ENCODE results near the gene KIF6. TPM values are rescaled to one million over a fixed set of nuclear protein-coding genes. Genes with fewer than 3 reads are reported as not detected.

The KIF6 gene
- total RNA-seq, 4 donors from 2014 or later = not detected

DNA sequence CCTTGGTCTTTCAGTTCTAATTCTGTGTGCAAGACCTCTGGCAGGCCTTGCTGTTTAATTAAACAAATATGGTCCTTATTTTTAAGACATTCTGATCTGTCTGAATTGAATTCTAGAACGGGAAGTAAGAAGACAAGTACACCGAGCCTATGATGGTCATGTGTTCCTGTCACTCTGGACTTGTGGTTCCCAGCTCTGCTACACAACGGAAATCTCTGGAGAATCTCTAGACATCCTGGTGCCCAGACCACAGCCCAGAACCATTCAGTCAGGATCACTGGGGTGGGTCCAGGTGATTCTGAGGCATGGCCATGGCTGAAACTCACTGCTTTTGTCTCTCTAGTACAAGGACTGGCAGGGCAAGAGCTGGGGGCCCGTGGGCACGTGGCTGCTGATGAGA lies 386.8 kb downstream of the KIF6 start:
- TF ChIP-seq, protein P1, sequence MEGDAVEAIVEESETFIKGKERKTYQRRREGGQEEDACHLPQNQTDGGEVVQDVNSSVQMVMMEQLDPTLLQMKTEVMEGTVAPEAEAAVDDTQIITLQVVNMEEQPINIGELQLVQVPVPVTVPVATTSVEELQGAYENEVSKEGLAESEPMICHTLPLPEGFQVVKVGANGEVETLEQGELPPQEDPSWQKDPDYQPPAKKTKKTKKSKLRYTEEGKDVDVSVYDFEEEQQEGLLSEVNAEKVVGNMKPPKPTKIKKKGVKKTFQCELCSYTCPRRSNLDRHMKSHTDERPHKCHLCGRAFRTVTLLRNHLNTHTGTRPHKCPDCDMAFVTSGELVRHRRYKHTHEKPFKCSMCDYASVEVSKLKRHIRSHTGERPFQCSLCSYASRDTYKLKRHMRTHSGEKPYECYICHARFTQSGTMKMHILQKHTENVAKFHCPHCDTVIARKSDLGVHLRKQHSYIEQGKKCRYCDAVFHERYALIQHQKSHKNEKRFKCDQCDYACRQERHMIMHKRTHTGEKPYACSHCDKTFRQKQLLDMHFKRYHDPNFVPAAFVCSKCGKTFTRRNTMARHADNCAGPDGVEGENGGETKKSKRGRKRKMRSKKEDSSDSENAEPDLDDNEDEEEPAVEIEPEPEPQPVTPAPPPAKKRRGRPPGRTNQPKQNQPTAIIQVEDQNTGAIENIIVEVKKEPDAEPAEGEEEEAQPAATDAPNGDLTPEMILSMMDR (IDR thresholded peaks at IDR 0.05 in 4 of 5, conservative IDR thresholded peaks at IDR 0.05 in 1 of 5) = no peak
- TF ChIP-seq POLR2A (IDR thresholded peaks at IDR 0.05) = no peak

DNA sequence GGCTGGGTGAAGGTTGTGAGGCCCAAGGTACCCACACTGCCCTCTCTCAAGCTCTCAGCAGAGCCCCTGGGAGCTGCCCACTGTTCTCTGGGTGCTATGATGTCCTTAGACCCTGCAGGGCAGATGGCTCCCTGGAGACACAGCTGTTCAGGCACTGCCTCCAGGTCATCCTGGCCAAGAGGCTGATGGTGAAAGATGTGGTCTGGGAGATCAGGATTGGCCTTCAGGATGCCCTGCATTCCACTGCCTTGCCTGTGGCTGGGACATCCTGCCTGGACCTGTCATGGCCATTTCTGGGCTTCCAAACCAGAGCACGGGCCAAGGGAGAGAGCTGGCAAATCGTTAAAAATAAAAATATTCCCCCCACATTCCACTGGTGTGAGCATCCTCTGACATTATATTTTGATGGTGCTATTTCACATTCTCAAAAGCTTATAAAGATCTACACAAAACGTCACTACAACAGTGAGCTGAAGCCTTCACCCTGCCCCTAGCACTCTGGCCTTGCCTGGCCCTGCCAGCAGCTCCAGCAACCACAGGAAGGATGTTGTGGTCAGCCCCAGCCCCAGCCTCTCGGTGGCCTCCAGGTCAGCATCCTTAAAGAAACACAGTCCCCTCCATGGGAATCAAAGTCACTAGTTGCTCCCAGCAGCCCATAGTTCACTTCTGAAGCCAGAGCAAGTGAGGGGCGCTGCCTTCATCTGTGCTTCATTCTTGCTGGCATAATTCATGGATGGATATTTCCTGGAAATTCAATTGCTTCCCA lies 389.2 kb downstream of the KIF6 start:
- no peak for ATAC-seq
- Histone ChIP-seq H3K4me1 (no peaks in the 10 kb centered on the region), H3K36me3 (no peaks in the 10 kb centered on the region), H3K4me3 (no peak overlapping the region), H3K9me3 (no peaks in the 10 kb centered on the region), H3K27me3 (no peaks in the 10 kb centered on the region), H3K27ac (no peak overlapping the region)
- DNase-seq = no peak
- intact Hi-C loops (cut with DNase I; ENCODE audit: low total_unique reads) = no loop called here
- no peak for TF ChIP-seq POLR2A (IDR thresholded peaks at IDR 0.05)
- TF ChIP-seq, protein P1 (IDR thresholded peaks at IDR 0.05 in 4 of 5, conservative IDR thresholded peaks at IDR 0.05 in 1 of 5) = no peak
- in situ Hi-C loops (cut with MboI; ENCODE audit: low sequenced_read_pairs in 4 of 4) = no loop called here

More for the DNA sequence above, 386.8 kb downstream of the KIF6 start:
- Histone ChIP-seq H3K9me3 (no peaks in the 10 kb centered on the region), H3K27me3 (no peaks in the 10 kb centered on the region), H3K4me3 (no peak overlapping the region), H3K4me1 (no peaks in the 10 kb centered on the region), H3K36me3 (no peaks in the 10 kb centered on the region), H3K27ac (no peak overlapping the region)
- intact Hi-C loops (cut with DNase I; ENCODE audit: low total_unique reads) = no loop called here
- DNase-seq (no peak), ATAC-seq (no peak)
- in situ Hi-C loops (cut with MboI; ENCODE audit: low sequenced_read_pairs in 4 of 4) = no loop called here

DNA sequence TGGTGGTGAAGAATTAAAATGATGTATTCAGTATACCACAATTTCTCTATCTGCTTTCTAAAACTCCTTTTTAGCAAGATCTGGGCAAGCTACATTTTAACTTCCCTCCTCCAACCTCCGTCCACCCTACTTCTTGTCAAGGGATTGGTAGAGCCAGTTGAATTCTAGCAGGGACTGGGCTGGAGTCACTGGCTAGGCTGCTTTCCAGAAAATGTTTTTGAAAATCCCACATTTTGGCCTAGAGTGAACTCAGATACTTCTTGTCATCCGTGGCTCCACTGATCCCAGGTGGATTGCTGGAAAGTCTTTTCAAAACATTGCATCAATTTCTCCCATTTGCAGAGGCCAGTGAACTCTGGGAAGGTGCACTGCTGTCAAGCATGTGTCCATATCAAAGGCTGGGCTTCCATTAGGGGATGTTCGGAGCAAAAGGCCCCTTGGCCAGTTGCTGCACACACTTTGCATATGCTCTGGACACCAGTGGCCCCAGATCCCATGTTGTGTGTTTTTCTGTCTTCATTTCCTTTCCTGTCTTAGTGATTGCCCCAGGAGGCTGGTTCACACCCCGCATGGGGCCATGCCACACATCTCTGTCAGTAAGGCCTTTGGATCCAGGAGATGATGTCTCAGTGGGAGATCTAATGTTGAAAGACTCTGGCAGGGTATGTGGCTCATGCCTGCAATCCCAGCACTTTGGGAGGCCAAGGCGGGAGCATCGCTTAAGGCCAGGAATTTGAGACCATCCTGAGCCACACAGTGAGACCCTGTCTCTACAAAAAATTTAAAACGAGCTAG lies 391.4 kb downstream of the KIF6 start:
- DNase-seq (no peak), ATAC-seq (no peak)
- intact Hi-C loops (cut with DNase I; ENCODE audit: low total_unique reads) (no loop called here), in situ Hi-C loops (cut with MboI; ENCODE audit: low sequenced_read_pairs in 4 of 4) (no loop called here)
- Histone ChIP-seq H3K27ac (no peak overlapping the region), H3K27me3 (no peaks in the 10 kb centered on the region), H3K36me3 (no peaks in the 10 kb centered on the region), H3K4me1 (no peaks in the 10 kb centered on the region), H3K9me3 (no peaks in the 10 kb centered on the region), H3K4me3 (no peak overlapping the region)
- TF ChIP-seq, protein P1 (IDR thresholded peaks at IDR 0.05 in 4 of 5, conservative IDR thresholded peaks at IDR 0.05 in 1 of 5) = no peak
- TF ChIP-seq POLR2A (IDR thresholded peaks at IDR 0.05) = no peak

DNA sequence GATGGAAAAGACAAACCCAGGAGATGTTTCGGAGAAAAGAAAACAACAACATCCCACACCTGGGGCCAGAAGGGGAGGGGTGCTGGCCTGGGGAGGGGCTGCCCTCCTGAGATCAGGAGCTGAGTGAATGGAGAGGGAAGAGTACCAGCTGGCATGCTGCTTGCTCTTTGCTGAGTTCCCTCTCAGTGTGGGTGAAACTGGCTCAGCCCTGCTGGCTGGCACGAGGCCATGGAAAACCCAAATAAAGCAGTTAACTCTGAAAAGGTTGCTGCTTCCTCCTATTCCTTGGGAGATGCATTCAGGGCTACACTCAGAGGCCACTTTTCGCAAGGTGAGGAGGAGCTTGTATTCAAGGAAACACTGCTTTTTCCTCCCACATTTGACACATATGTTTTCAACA lies 394.7 kb downstream of the KIF6 start:
- DNase-seq (no peak), ATAC-seq (no peak)
- H3K4me1 ChIP-seq = no peaks in the 10 kb centered on the region
- intact Hi-C loops (cut with DNase I; ENCODE audit: low total_unique reads) (no loop called here), in situ Hi-C loops (cut with MboI; ENCODE audit: low sequenced_read_pairs in 4 of 4) (no loop called here)
- H3K4me3 ChIP-seq = no peak overlapping the region
- no peak overlapping the region for H3K27ac ChIP-seq
- TF ChIP-seq, protein P1 (IDR thresholded peaks at IDR 0.05 in 4 of 5, conservative IDR thresholded peaks at IDR 0.05 in 1 of 5) = no peak
- no peak for TF ChIP-seq POLR2A (IDR thresholded peaks at IDR 0.05)
- H3K9me3 ChIP-seq = no peaks in the 10 kb centered on the region
- peaks cover 0 to 2% (median 0%) of the 10 kb centered on the region in 3 donors for H3K27me3 ChIP-seq
- H3K36me3 ChIP-seq = no peaks in the 10 kb centered on the region

Measured in gastrocnemius medialis (tissue), 4 donors.